Astrocyte of the cerebellum (primary cell): ENCODE results near the gene MYH9.
A peak's percentile ranks its signal among the peaks of the same experiment; 100 is the strongest.

Experiments
- DNase-seq: peaks from one replicate; pipeline ENCODE4 v3.0.0-alpha.2; 2011; ENCODE audit warnings: low read depth
- H3K4me3 ChIP-seq: 2 replicates; pipeline ENCODE4 v1.5.1; 2011; ENCODE audit warnings: mild to moderate bottlenecking, low read depth, low read length, moderate library complexity
- in situ Hi-C: cut with HindIII; loops from 2 replicates; pipeline ENCODE4 v1.10.0; 2017; ENCODE audit warnings: low sequenced_read_pairs
- TF ChIP-seq, protein P1 (sequence below): IDR thresholded peaks from 2 replicates; pipeline ENCODE4 v1.5.1; 2012; ENCODE audit warnings: low read length, low read depth, moderate library complexity, mild to moderate bottlenecking; ENCODE audit errors: missing control alignments

Gene MYH9

DNA sequence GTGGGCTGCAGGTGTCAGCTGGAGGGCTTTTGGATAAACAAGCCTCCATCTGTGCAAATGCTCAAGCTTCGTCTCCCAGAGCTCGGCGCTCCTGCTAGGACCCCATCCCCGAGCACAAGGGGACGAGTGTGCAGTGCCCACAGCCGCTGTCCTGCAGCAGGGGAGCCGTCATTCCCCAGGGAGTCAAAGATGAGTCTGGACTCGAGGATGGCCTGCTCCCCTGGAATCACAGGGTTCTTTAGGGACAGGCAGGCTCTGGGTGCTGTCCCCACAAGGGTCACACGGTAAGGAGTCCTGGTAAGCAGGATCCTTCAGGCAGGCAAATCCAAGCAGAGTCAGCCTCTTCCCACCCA, 84.7 kb downstream of the MYH9 start:
- in situ Hi-C loops, result no loop called here
- no peak for DNase-seq
- TF ChIP-seq, protein P1, sequence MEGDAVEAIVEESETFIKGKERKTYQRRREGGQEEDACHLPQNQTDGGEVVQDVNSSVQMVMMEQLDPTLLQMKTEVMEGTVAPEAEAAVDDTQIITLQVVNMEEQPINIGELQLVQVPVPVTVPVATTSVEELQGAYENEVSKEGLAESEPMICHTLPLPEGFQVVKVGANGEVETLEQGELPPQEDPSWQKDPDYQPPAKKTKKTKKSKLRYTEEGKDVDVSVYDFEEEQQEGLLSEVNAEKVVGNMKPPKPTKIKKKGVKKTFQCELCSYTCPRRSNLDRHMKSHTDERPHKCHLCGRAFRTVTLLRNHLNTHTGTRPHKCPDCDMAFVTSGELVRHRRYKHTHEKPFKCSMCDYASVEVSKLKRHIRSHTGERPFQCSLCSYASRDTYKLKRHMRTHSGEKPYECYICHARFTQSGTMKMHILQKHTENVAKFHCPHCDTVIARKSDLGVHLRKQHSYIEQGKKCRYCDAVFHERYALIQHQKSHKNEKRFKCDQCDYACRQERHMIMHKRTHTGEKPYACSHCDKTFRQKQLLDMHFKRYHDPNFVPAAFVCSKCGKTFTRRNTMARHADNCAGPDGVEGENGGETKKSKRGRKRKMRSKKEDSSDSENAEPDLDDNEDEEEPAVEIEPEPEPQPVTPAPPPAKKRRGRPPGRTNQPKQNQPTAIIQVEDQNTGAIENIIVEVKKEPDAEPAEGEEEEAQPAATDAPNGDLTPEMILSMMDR, result no peak
- H3K4me3 ChIP-seq, result no peak overlapping the region

DNA sequence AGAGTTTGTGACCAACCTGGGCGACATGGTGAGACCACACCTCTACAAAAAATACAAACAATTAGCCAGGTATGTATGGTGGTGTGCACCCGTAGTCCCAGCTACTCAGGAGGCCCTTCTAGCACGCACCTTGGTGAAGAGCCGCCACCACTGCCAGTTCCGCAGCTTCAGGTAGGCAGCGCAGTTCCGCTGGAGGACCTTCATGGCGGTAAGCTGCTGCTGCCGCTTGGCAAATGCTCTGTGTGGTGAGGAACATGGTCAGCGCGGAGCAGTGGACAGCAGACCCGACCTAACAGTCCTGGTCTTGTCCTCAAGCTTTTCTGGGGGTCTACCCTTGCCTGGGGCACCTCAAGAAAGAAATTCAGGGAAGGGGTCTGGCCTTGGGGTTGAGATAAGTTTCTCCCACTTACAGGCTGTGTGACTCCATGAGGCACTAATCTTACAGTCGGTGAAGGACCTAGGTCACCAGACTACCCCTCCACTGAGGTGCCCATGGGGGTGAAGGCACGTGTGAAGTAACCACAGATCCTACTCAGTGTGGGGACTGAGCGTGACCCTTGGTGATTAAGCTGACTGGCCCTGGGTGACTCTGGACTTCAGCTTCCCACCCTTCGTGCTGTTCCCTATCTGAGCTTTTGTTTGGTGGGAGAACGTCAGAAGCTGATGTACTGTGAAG, 85.2 kb downstream of the MYH9 start:
- no peak for DNase-seq
- no peak overlapping the region for H3K4me3 ChIP-seq
- TF ChIP-seq, protein P1, result no peak
- in situ Hi-C loops, result no loop called here

DNA sequence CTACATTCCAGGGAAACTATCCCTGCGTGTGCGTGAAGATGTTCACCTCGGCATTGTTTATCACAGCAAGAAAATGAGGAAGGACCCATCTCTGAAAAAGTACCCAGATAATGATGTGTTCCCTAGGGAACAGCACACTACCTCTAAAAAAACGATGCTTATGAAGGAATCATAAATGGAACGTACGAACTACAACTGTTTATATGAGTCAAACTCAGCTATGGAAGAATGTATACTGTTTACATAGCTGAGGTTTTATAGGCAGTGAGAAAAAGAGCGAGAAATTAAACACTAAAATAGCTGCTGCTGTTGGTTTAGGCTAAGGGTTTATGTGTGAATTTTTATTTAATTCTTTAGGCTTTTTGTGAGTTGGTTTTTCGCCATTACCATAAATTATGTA, 85.9 kb downstream of the MYH9 start:
- TF ChIP-seq, protein P1, result no peak
- DNase-seq, result no peak
- in situ Hi-C loops, result no loop called here
- H3K4me3 ChIP-seq, result no peak overlapping the region

DNA sequence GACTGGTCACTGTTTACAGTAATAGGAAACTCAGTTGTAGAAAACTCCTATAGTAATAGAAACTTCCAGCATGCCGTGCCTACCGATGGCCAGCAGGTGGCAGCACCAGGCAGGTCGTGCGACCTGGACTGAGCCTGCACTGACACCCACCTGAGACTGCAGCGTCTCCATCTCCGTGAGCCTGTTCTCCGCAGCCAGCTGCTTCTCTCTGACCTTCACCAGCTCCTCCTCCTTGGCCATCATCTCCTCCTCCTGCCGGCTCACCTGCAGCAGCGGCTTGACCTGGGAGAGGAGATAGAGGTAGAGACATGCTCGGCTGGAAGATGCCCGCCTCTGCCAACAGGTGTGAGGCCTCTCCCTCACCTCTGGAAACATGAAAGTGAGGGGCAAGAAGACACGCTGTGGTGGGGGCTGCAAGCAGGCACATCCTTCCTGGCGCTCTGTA, 86.4 kb downstream of the MYH9 start:
- TF ChIP-seq, protein P1, result peak; percentile 92
- DNase-seq, result peak; percentile 35
- in situ Hi-C loops, result no loop called here
- no peak overlapping the region for H3K4me3 ChIP-seq

DNA sequence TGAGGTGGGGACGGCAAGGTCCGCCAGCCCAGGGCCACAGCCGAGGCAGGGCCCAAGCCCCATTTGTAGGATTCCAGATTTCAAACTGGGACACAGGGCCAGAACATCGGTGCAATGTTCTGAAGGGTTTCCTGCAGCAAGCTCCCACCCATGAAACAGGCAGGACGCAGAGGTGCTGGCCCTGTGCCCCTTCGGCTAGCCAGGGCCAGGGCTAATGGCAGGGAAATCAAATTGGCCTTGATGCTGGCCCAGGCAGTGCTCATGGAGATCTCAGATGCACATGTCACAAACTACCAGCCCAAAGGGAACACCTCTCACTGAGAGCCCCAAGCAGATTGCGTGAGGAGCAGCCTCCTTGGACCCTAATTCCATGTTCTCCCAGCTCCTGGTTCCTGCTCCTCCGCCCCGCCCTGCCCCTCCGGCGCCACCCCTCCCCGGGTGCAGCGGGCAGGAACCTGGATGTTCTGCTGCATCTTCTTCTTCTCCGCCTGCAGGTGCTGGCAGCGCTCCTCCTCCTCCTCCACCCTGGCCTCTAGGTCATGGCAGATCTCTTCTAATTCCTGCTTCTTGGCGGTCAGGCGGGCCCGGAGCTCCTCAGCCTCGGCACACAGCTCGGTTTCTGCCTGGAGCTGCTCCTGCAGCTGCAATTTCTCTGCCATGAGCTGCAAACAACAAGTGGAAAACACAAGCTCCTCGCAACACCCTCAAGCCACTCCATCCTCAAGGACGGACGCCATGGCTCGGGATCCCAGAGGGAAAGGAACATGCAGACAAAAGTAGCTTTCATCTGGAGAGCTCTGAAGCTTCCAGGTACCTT, 87.2 kb downstream of the MYH9 start:
- in situ Hi-C loops, result no loop called here
- TF ChIP-seq, protein P1, result no peak
- no peak overlapping the region for H3K4me3 ChIP-seq
- DNase-seq, result no peak

DNA sequence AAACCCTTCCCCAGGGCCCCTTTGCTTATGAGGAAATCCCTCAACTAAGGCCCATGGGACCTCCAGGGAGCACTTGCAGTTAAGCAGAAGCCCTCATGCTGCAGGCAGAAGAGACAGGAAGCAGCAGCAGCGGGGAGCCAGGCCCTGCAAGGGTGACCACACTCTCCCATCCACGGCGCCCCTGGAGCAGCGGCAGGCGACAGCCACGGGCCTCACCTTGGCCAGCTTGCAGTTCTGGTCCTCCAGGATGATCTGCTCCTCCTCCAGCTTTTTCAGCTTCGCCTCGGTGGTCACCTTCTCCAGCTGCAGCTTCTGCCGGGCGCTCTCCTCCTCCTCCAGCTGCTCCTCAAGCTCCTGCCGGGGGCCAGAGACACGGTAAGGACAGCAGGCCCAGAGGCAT, 87.9 kb downstream of the MYH9 start:
- TF ChIP-seq, protein P1, result no peak
- DNase-seq, result no peak

More for the DNA sequence above, 87.9 kb downstream of the MYH9 start:
- in situ Hi-C loops, result no loop called here
- no peak overlapping the region for H3K4me3 ChIP-seq
